Upper lobe of left lung (tissue), 6 donors: Measurements from ENCODE around the gene C20orf173. TPM values are rescaled to one million over a fixed set of nuclear protein-coding genes. Genes with fewer than 3 reads are reported as not detected.

Experiments
- ATAC-seq, 2 donors: fragments of 200-7000 bp; cut with Tn5 transposase; one replicate each; pipeline ENCODE4 v1.9.1; 2022; ENCODE audit warnings: mild to moderate bottlenecking in 2 of 2, moderate library complexity in 2 of 2; ENCODE audit not compliant: low FRiP score in 2 of 2
- DNase-seq, 2 donors: peaks; one replicate each; pipeline ENCODE4 v3.0.0-alpha.2; 2019 to 2020
- H3K27ac ChIP-seq, 4 donors: fragments of 200-600 bp; sonication (generic); one replicate each; pipeline ENCODE4 v1.5.1; 2016 to 2019
- H3K27me3 ChIP-seq, 4 donors: fragments of 200-600 bp; sonication (generic); one replicate each; pipeline ENCODE4 v1.5.1; 2017 to 2019
- H3K36me3 ChIP-seq, 4 donors: fragments of 200-600 bp; sonication (generic); one replicate each; pipeline ENCODE4 v1.5.1; 2016 to 2019
- H3K4me1 ChIP-seq, 4 donors: fragments of 200-600 bp; sonication (generic); one replicate each; pipeline ENCODE4 v1.5.1; 2018 to 2019
- H3K4me3 ChIP-seq, 4 donors: fragments of 200-600 bp; sonication (generic); one replicate each; pipeline ENCODE4 v1.5.1; 2017 to 2019; ENCODE audit warnings: mild to moderate bottlenecking in 2 of 4, moderate library complexity in 1 of 4
- H3K9me3 ChIP-seq, 4 donors: fragments of 200-600 bp; sonication (generic); one replicate each; pipeline ENCODE4 v1.5.1; 2018 to 2019
- CTCF ChIP-seq, 6 experiments: fragments of 450-650 bp in 4 of 6; fragments of 200-600 bp in 2 of 6; sonication (generic) in 2 of 6; IDR thresholded peaks; one replicate each; pipeline ENCODE4 v1.5.1; 2016 to 2019; ENCODE audit warnings: antibody characterized with exemption in 6 of 6
- EP300 ChIP-seq, 4 donors: sonication (generic); formaldehyde crosslinking; IDR thresholded peaks; one replicate each; pipeline ENCODE4 v1.5.1; 2017; ENCODE audit warnings: antibody characterized with exemption in 4 of 4, control low read depth in 2 of 4
- POLR2A ChIP-seq, 4 donors: fragments of 450-650 bp; IDR thresholded peaks; one replicate each; pipeline ENCODE4 v1.5.1; 2016 to 2017; ENCODE audit warnings: antibody characterized with exemption in 4 of 4, mild to moderate bottlenecking in 2 of 4
- POLR2AphosphoS5 ChIP-seq, 2 donors: sonication (generic); formaldehyde crosslinking; IDR thresholded peaks; one replicate each; pipeline ENCODE4 v1.5.1; 2017; ENCODE audit warnings: antibody characterized with exemption in 2 of 2
- WGBS, 2 donors: methylation state at CpG; one replicate each; pipeline ENCODE4 v1.1.5; 2017 to 2018; 5-methylcytosine and 5-hydroxymethylcytosine counted together
- total RNA-seq, 6 donors: library from RNA; depleted of rRNA in 4 of 6; stranded (reverse); fragments of >200 nt in 4 of 6; gene quantifications; one replicate each; pipeline versions ENCODE4 v1.1.0 to v1.2.1, GENCODE V29; 2016 to 2021
- donor health status: DM: no; HTN: no; CAD: no; lungs with moderate emphysema.
- donor health status: DM: no; HTN: yes; CAD: no; lungs with severe emphysema.

Gene C20orf173
- total RNA-seq, 6 donors from 2014 or later, result not detected

GRCh38 chr20:35514371-35514932 is 15.0 kb downstream of the C20orf173 start:
- H3K27me3 ChIP-seq, result no peaks in the 10 kb centered on the region
- H3K36me3 ChIP-seq, result peaks cover 6 to 43% (median 32%) of the 10 kb centered on the region in 4 donors
- no peaks in the 10 kb centered on the region for H3K4me1 ChIP-seq
- H3K9me3 ChIP-seq, result no peaks in the 10 kb centered on the region
- 81 to 88% methylated on average over 11 of the region's 11 CpGs for WGBS, 2 donors
- no peak overlapping the region for H3K4me3 ChIP-seq
- DNase-seq, result no peak
- TF ChIP-seq EP300 (IDR thresholded peaks at IDR 0.05) (no peak), CTCF (IDR thresholded peaks at IDR 0.05) (no peak), POLR2A (IDR thresholded peaks at IDR 0.05) (no peak), POLR2AphosphoS5 (IDR thresholded peaks at IDR 0.05) (no peak)
- no peak for ATAC-seq
- no peak overlapping the region for H3K27ac ChIP-seq

- DNase-seq, result no peak
Observed at GRCh38 chr20:35511814-35512420, 17.5 kb downstream of the C20orf173 start.

GRCh38 chr20:35510951-35511735 is 18.3 kb downstream of the C20orf173 start:
- Histone ChIP-seq H3K9me3 (no peaks in the 10 kb centered on the region), H3K4me3 (no peak overlapping the region), H3K27ac (no peak overlapping the region), H3K27me3 (no peaks in the 10 kb centered on the region), H3K36me3 (peaks cover 10 to 73% (median 52%) of the 10 kb centered on the region in 4 donors), H3K4me1 (no peaks in the 10 kb centered on the region)
- TF ChIP-seq CTCF (IDR thresholded peaks at IDR 0.05) (no peak), POLR2AphosphoS5 (IDR thresholded peaks at IDR 0.05) (no peak), EP300 (IDR thresholded peaks at IDR 0.05) (no peak), POLR2A (IDR thresholded peaks at IDR 0.05) (no peak)
- WGBS, 2 donors, result 83 to 96% methylated on average over 9 to 12 of the region's 12 CpGs
- no peak for ATAC-seq
- DNase-seq, result peak in 1 of 2 donors; percentile 40

More at GRCh38 chr20:35511814-35512420, 17.5 kb downstream of the C20orf173 start:
- 89 to 95% methylated on average over 2 of the region's 2 CpGs for WGBS, 2 donors
- H3K4me1 ChIP-seq, result no peaks in the 10 kb centered on the region
- H3K9me3 ChIP-seq, result no peaks in the 10 kb centered on the region
- no peak overlapping the region for H3K4me3 ChIP-seq
- no peaks in the 10 kb centered on the region for H3K27me3 ChIP-seq
- H3K36me3 ChIP-seq, result peaks cover 10 to 67% (median 52%) of the 10 kb centered on the region in 4 donors
- H3K27ac ChIP-seq, result no peak overlapping the region
- no peak for ATAC-seq
- TF ChIP-seq POLR2A (IDR thresholded peaks at IDR 0.05), result no peak
- TF ChIP-seq POLR2AphosphoS5 (IDR thresholded peaks at IDR 0.05), result no peak
- peak in 4 of 6 experiments; percentile 28 to 55 (median 50) for TF ChIP-seq CTCF (IDR thresholded peaks at IDR 0.05)

- Histone ChIP-seq H3K27me3 (no peaks in the 10 kb centered on the region), H3K27ac (no peak overlapping the region), H3K4me1 (no peaks in the 10 kb centered on the region), H3K9me3 (no peaks in the 10 kb centered on the region), H3K4me3 (no peak overlapping the region), H3K36me3 (peaks cover 14 to 85% (median 61%) of the 10 kb centered on the region in 4 donors)
- no peak for DNase-seq
- TF ChIP-seq CTCF (IDR thresholded peaks at IDR 0.05) (no peak), POLR2AphosphoS5 (IDR thresholded peaks at IDR 0.05) (no peak), POLR2A (IDR thresholded peaks at IDR 0.05) (no peak), EP300 (IDR thresholded peaks at IDR 0.05) (no peak)
- 87 to 88% methylated on average over 8 to 10 of the region's 10 CpGs for WGBS, 2 donors
- ATAC-seq, result no peak
Observed at GRCh38 chr20:35508493-35509218, 20.8 kb downstream of the C20orf173 start.
